HepG2 (cell line): Measurements from ENCODE around the gene GATC. TPM values are rescaled to one million over a fixed set of nuclear protein-coding genes. Genes with fewer than 3 reads are reported as not detected.
A peak's percentile ranks its signal among the peaks of the same experiment; 100 is the strongest.

ENCODE experiments used
- ATF7 ChIP-seq, 2 experiments: fragments of 450-650 bp in 1 of 2; sonication (generic) in 1 of 2; formaldehyde crosslinking in 1 of 2; IDR thresholded peaks; 2 replicates each; pipeline versions ENCODE4 v1.4.0 to v1.6.1; 2016 to 2020; ENCODE audit warnings: antibody characterized with exemption in 1 of 2, mild to moderate bottlenecking in 1 of 2, missing genetic modification reagents in 1 of 2
- HDAC1 ChIP-seq: sonication (generic); formaldehyde crosslinking; IDR thresholded peaks from 2 replicates; pipeline ENCODE4 v1.5.1; 2020; ENCODE audit warnings: mild to moderate bottlenecking, missing genetic modification reagents
- HNRNPK ChIP-seq: fragments of 200-400 bp; formaldehyde crosslinking; IDR thresholded peaks from 2 replicates; pipeline ENCODE4 v1.6.1; 2018; ENCODE audit warnings: low read length, low read depth, moderate library complexity, mild to moderate bottlenecking; ENCODE audit not compliant: poor library complexity, severe bottlenecking
- JUND ChIP-seq: sonication (generic); formaldehyde crosslinking; IDR thresholded peaks from 2 replicates; pipeline ENCODE4 v1.8.0; 2022; ENCODE audit warnings: mild to moderate bottlenecking, missing genetic modification reagents
- NFIB ChIP-seq: sonication (generic); formaldehyde crosslinking; IDR thresholded peaks from 2 replicates; pipeline ENCODE4 v1.9.0; 2021; ENCODE audit warnings: missing genetic modification reagents, mild to moderate bottlenecking, borderline replicate concordance
- NFKB2 ChIP-seq: sonication (generic); formaldehyde crosslinking; IDR thresholded peaks from 2 replicates; pipeline ENCODE4 v1.4.0; 2020; ENCODE audit warnings: missing genetic modification reagents, borderline replicate concordance
- NKX3-1 ChIP-seq: sonication (generic); formaldehyde crosslinking; IDR thresholded peaks from 2 replicates; pipeline ENCODE4 v1.5.0; 2020; ENCODE audit warnings: missing genetic modification reagents
- SCMH1 ChIP-seq: sonication (generic); formaldehyde crosslinking; IDR thresholded peaks from 2 replicates; pipeline ENCODE4 v1.9.0; 2021; ENCODE audit warnings: missing genetic modification reagents, mild to moderate bottlenecking, borderline replicate concordance
- TP53 ChIP-seq: sonication (generic); formaldehyde crosslinking; conservative IDR thresholded peaks from 2 replicates; pipeline ENCODE4 v1.4.0; 2020; ENCODE audit warnings: missing genetic modification reagents
- ZFP36L1 ChIP-seq: sonication (generic); formaldehyde crosslinking; IDR thresholded peaks from 2 replicates; pipeline ENCODE4 v1.8.0; 2022; ENCODE audit warnings: mild to moderate bottlenecking, missing genetic modification reagents, moderate library complexity
- ZNF460 ChIP-seq: sonication (generic); formaldehyde crosslinking; IDR thresholded peaks from 2 replicates; pipeline ENCODE4 v1.5.1; 2020; ENCODE audit warnings: missing genetic modification reagents, mild to moderate bottlenecking, borderline replicate concordance
- polyA plus RNA-seq, 8 experiments: library from polyadenylated mRNA; depleted of rRNA in 3 of 8; stranded (reverse) in 7 of 8; unstranded in 1 of 8; fragments of >200 nt; fragmentation: Illumina TruSeq in 4 of 8; extraction: Trizol in 4 of 8; gene quantifications; 2 replicates each; pipeline versions ENCODE4 v1.2.1 to v1.2.3, GENCODE V29; 2011 to 2016; ENCODE audit warnings: low read depth in 4 of 8, missing spikeins in 1 of 8, mixed read lengths in 1 of 8; ENCODE audit not compliant: insufficient read depth in 1 of 8
- total RNA-seq, 5 experiments: library from RNA; depleted of rRNA; stranded (reverse); fragments of >200 nt; fragmentation: Illumina TruSeq; extraction: Trizol; gene quantifications; 2 replicates each; pipeline ENCODE4 v1.2.3, GENCODE V29; 2016; ENCODE audit warnings: low read depth in 1 of 5
- TF ChIP-seq, protein P1 (sequence below): sonication (generic); formaldehyde crosslinking; IDR thresholded peaks from 2 replicates; pipeline ENCODE4 v1.4.0; 2020; ENCODE audit warnings: missing genetic modification reagents
- TF ChIP-seq, protein P2 (sequence below): sonication (generic); formaldehyde crosslinking; IDR thresholded peaks from 2 replicates; pipeline ENCODE4 v1.5.1; 2020; ENCODE audit warnings: missing genetic modification reagents, mild to moderate bottlenecking, borderline replicate concordance
- TF ChIP-seq, protein P3 (sequence below): sonication (generic); formaldehyde crosslinking; IDR thresholded peaks from 2 replicates; pipeline ENCODE4 v1.4.0; 2020; ENCODE audit warnings: missing genetic modification reagents, mild to moderate bottlenecking, borderline replicate concordance
- TF ChIP-seq, protein P4 (sequence below): sonication (generic); formaldehyde crosslinking; IDR thresholded peaks from 2 replicates; pipeline ENCODE4 v1.8.0; 2022; ENCODE audit warnings: low read depth, missing genetic modification reagents

The GATC gene
- total and polyA plus RNA-seq, 2 of the 13 experiments (the other 11 are each of a cell fraction or from before 2014, with no cell fraction given) = 17.7 to 29.7 TPM

DNA sequence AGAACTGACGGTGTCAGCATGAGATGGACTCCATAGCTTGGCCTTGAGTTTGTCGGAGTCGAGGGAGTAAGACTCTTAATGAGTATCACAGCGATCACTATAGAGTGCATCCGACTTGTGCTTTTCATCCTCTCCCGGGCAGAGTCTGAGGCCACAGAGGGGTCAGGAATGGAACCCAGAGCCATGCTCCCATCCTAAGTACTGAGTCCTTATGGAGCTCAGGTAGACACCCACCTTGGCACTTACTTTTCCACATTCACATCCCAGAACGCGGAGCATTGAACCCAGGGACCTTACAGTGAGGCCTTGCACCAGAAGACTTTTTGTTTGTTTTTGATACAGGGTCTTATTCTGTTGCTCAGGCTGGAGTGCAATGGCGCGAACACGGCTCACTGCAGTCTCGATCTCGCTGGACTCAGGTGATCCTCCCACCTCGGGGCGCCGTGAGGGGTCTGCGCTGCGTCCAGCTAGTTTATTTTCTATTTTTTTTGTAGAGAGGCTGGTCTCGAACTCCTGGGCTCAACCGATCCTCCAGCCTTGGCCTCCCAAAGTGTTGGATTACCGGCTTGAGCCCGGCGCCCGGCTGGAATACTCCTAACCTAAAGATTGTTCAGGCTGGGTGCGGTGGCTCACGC, 24.0 kb downstream of the GATC start (continued):
- TF ChIP-seq HNRNPK = no peak
- TF ChIP-seq, protein P1, sequence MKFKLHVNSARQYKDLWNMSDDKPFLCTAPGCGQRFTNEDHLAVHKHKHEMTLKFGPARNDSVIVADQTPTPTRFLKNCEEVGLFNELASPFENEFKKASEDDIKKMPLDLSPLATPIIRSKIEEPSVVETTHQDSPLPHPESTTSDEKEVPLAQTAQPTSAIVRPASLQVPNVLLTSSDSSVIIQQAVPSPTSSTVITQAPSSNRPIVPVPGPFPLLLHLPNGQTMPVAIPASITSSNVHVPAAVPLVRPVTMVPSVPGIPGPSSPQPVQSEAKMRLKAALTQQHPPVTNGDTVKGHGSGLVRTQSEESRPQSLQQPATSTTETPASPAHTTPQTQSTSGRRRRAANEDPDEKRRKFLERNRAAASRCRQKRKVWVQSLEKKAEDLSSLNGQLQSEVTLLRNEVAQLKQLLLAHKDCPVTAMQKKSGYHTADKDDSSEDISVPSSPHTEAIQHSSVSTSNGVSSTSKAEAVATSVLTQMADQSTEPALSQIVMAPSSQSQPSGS = no peak
- TF ChIP-seq, protein P2, sequence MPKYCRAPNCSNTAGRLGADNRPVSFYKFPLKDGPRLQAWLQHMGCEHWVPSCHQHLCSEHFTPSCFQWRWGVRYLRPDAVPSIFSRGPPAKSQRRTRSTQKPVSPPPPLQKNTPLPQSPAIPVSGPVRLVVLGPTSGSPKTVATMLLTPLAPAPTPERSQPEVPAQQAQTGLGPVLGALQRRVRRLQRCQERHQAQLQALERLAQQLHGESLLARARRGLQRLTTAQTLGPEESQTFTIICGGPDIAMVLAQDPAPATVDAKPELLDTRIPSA (CRISPR knock-in tag) = no peak
- TF ChIP-seq, protein P3, sequence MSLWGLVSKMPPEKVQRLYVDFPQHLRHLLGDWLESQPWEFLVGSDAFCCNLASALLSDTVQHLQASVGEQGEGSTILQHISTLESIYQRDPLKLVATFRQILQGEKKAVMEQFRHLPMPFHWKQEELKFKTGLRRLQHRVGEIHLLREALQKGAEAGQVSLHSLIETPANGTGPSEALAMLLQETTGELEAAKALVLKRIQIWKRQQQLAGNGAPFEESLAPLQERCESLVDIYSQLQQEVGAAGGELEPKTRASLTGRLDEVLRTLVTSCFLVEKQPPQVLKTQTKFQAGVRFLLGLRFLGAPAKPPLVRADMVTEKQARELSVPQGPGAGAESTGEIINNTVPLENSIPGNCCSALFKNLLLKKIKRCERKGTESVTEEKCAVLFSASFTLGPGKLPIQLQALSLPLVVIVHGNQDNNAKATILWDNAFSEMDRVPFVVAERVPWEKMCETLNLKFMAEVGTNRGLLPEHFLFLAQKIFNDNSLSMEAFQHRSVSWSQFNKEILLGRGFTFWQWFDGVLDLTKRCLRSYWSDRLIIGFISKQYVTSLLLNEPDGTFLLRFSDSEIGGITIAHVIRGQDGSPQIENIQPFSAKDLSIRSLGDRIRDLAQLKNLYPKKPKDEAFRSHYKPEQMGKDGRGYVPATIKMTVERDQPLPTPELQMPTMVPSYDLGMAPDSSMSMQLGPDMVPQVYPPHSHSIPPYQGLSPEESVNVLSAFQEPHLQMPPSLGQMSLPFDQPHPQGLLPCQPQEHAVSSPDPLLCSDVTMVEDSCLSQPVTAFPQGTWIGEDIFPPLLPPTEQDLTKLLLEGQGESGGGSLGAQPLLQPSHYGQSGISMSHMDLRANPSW (CRISPR knock-in tag) = 0 out of 2 replicates have a peak, but pooled peaks have one; percentile 52
- 0 out of 2 replicates have a peak, but pooled peaks have one; percentile 15 for TF ChIP-seq JUND (CRISPR knock-in tag)
- no peak for TF ChIP-seq NFKB2
- TF ChIP-seq NKX3-1 = 0 out of 2 replicates have a peak, but pooled peaks have one; percentile 58
- TF ChIP-seq, protein P4, sequence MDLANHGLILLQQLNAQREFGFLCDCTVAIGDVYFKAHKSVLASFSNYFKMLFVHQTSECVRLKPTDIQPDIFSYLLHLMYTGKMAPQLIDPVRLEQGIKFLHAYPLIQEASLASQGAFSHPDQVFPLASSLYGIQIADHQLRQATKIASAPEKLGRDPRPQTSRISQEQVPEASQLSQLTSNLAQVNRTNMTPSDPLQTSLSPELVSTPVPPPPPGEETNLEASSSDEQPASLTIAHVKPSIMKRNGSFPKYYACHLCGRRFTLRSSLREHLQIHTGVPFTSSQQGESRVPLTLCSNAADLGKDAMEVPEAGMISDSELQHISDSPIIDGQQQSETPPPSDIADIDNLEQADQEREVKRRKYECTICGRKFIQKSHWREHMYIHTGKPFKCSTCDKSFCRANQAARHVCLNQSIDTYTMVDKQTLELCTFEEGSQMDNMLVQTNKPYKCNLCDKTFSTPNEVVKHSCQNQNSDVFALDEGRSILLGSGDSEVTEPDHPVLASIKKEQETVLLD = peak; percentile 10; the same call in 1 of the 2 replicates
- TF ChIP-seq ZNF460 (CRISPR knock-in tag) = no peak
- TF ChIP-seq TP53 (CRISPR knock-in tag) = 0 out of 2 replicates have a peak, but pooled peaks have one; percentile 31
- no peak for TF ChIP-seq ATF7 (IDR thresholded peaks at IDR 0.05)
- 0 out of 2 replicates have a peak, but pooled peaks have one; percentile 6 for TF ChIP-seq ATF7 (CRISPR knock-in tag; IDR thresholded peaks at IDR 0.05)
- TF ChIP-seq HDAC1 = no peak
- TF ChIP-seq NFIB (CRISPR knock-in tag) = 0 out of 2 replicates have a peak, but pooled peaks have one; percentile 29
- no peak for TF ChIP-seq SCMH1 (CRISPR knock-in tag)
- 0 out of 2 replicates have a peak, but pooled peaks have one; percentile 38 for TF ChIP-seq ZFP36L1
